HG03108 (cell line): ENCODE measurements around the gene GRIA1.

Experiments used
- ATAC-seq: cut with Tn5 transposase; IDR thresholded peaks from one replicate; pipeline ENCODE4 v1.9.1; 2021; ENCODE audit warnings: moderate library complexity; ENCODE audit not compliant: unreplicated experiment

GRIA1 gene

DNA sequence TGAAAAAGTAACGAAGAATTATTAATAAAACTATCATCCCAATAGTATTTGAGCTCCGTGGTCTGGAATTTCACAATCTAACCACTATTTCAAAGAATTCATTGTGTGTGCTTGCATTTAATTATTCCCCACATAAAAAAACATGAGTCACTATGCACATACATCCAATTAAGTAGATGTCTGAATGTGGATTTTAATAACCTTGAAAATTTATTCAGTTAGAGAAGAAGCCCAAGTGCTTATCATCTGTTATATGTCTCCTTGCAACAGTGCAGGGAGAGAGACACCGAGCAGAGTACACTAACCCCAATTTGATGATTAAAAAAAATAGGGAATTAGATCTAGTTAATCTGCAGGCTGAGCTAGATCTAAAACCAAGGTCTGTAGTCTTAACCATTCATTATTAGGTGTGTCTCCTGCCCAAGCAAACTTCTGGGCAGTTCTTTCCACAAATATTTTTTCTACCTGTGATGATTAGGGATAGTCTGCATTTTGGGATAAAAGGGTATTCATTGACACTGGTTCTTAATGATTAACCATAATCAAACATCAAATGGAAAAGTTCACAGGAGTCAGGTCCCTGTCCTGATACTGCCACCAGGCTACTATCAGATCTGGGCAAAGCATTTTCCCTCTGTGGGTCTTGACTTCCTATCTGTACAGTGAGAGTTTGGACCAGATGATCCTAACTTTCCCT lies 164.2 kb downstream of the GRIA1 start:
- no peak for ATAC-seq

DNA sequence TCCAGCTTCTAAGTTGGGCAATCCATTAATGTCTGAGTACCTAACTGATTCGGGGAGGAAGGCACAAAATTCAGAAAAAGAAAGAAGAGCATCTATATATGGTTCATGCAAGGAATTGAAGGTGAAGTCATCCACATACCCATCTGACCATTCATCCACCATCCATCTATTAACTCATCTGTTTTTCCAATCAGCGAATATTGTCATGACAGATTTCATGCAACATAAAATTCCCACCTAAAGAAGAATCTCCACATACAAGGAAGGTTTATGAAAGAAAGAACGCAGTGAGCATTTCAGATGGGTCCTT lies 164.7 kb downstream of the GRIA1 start:
- ATAC-seq: no peak

DNA sequence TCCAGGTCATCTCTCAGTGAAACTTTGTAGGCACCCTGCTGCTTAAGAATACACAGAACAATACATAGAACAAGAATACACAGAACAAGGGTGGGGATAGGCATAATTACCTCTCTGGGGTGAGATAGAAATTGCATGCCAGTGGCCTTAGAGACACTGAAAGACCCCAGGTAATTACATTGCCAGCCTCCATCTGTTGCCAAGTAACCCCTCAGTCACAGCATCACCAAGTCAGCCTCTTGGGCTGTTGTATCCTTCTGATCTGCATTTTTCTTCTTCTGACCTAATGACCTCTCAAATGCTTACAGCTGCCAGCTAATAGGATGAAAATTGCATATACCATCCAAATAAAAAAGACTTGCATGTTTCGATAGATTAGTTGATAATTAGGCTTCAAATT lies 167.7 kb downstream of the GRIA1 start:
- ATAC-seq: no peak

DNA sequence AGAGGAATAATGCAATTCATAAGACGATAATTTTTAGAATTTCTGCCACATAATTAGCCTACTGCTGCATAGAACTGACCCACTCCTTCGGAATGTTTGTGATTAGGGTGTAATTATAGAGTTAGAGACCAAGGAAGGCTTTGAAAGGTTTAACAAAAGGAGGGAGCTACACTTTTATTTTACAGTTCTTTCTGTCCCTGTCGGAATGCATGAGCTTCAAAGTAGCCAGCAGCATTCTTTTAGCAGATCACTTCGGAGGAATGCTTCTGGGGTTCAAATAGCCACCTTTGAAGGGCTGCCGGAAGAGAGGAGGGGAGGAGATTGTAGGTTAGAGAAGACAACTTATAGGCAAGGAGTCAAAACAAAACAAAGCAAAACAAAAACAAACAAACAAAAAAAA lies 168.1 kb downstream of the GRIA1 start:
- no peak for ATAC-seq

DNA sequence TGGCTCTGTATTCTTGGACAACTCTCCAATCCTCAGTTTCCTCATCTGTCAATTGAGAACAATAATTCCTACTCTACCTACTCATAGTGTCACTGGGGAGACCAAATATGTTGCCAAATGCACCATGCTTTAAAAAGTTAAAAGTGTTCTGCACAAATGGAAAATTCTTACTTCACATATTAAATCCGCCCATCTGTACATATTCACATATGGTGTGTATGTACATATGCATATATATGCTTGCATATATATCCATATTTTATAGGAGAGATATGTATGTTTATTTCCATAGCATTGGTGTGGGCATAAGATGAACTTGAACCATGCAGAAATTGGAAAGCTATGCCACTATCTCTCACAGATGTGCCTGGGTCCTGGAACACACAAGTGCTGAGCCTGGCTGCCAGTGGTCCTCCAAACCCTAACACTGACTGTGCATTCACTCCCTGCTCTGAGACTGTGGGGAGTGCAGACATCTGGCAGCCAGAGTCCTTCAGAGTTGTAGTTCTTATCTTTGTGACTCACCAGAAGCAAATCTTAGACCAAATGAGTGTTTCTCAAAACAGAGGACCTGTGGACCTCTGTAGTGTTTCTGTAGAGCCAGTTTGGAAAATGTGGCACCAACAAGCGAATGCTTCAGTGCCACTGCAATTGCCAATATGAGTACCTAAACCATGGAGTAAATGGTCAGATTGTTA lies 168.7 kb downstream of the GRIA1 start:
- no peak for ATAC-seq

DNA sequence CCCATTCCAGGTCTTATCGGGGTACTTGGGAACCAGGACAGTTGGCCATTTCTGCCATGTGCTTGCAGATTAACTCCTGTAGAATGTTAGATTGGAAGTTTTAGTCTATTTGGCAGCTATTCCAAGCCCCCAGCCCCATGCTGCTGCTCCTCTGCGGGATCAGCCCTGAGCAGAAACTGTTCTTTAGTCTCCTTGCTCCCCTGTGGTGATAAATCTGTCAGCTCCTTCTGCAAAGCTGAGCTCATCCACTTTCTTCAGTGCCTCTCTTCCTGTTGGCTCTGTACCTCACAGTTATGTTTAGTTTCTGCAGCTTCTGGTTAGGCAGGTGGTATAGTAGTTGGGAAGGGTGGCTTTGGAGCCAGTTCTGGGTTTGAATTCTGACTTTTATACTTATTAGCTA lies 170.4 kb downstream of the GRIA1 start:
- ATAC-seq: no peak

DNA sequence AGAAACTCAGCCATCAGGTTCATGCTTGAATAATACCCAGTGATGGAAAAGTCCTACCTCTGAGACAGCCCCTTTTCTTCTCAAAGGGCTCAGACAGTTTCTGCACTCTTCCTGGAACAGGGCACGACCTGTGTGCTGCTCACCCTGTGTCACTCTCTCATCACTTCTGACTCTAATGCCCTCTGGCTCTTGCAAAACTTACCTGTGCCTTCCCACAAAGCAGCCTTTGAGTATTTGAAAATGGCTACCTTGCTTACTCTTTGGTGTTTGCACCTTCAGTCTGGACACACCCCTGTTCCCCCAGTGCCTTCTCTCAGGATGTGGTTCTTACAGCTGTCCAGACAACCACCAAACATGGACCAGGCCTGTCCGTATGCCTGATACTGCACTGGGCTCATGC lies 171.4 kb downstream of the GRIA1 start:
- no peak for ATAC-seq

DNA sequence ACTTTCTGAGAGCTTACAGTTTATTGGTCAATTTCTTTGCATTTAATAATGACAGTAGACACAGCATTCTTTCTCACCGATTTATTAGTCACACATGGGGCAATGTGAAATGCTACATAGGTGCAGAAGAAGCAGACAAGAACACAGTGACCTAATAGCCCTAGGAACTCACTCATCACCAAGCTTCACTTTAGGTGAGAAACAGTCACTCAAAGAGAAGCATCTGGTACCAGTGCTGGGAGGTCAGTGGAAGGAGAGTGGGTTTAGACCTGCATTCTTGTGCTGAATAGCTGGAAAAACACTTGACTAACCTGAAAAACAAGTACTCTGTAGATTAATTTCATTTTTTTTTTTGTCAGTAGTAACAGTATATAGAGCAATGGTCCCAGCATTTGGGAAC lies 179.6 kb downstream of the GRIA1 start:
- no peak for ATAC-seq

DNA sequence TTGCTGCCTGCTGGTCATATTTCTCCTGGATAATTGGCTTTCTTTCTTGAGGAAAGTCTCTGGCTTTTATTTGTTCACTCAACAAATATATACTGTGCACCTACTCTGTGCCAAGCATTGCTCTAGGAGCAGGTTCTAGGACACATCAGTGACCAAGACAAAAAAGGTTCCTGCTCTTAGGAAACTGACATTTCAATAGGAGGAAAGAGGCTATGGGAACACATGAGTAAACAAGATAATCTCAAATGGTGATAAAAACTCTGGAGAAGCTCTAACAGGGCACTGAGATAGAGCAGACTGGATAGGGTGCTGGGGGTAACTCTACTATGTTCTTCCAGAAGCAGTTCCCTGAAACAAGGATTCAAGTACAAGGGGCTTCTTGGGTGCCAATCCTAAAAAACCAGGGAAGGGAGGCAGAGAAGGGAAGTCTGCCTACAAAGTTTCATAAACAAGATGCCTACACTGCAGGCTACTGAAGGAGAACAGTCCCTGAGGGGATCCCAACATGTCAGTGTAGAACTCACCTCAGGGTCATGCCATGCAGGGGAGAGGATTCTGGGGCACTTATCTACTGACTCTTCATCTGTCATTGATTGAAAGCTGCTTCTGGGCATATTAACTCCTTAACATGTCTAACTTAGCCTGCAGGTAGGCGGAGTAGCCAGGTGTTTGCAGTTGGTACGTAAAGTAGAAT lies 181.3 kb downstream of the GRIA1 start:
- no peak for ATAC-seq

DNA sequence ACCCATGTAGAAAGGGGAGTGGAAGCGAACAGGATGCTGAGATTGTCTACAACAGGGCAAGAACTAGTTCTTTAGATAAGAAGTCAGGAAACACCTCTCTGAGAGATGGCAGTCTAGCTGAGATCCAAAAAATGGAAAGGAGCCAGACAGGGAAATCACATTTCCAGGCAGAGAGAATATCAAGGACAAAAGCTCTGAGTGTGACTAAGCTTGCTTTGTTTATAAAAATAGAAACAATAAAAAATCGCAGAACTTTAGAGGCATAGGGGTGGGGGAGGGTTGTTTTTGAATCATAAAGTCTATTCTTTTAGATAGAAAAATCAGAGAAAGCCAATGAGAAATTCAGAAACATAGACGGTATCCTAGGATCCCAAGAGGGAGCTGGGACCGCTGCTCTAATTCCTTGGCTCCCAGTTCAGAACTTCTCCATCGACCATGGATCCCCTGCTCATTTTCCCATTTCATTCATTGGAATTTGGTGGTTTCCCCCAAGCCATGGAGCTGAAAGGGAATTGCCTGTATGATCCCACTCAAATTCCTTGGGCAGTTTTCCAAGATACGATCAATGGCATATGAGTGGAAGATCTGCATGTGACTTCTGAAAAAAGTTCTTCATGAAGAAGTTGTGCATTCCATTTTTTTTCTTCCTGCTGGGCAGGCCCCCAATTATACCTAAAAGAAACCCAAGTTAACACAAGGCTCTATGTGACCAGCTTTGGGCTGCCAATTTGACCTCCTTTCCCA lies 182.0 kb downstream of the GRIA1 start:
- no peak for ATAC-seq

DNA sequence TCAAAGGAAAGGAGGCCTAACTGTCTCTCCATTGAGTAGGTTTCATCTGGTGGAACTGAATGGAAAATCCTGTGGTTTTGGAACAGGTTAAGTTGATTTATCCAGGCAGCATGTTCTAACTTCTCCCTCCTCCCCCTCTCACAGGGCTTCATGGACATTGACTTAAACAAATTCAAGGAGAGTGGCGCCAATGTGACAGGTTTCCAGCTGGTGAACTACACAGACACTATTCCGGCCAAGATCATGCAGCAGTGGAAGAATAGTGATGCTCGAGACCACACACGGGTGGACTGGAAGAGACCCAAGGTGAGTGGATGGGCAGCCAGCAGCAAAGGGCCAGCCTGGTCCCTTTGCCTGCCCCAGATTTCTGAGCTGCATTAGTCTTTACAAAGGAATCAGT lies 183.9 kb downstream of the GRIA1 start:
- no peak for ATAC-seq

DNA sequence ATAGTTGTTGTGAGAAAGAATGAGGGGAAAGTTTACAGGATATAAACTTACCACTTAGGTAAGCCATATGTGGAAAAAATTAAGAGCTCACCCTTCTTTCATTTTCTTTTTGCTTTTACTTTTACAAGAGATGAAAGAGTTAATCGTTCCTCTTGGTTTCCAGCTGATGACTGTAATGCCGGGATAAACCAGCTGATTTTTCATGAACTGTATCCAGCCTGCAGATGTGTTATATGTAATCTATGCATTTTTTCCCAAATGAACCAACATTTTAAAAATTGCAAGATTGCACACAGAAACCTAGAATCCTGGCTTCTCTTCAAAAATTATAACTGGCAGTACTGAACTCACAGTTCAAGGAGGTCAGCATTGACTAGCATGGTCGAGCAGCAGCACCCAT lies 185.9 kb downstream of the GRIA1 start:
- ATAC-seq: no peak

DNA sequence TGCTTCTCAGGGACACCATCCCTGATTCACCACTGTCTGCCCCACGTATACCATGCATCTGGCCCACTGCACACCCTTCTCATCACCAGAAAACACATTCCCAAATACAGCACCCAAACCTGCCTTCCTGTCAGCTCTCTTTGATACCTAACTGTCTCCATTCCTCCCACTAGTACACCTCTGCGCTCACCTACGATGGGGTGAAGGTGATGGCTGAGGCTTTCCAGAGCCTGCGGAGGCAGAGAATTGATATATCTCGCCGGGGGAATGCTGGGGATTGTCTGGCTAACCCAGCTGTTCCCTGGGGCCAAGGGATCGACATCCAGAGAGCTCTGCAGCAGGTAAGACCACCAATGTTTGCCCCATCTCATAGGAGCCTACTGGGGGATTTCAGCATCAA lies 186.4 kb downstream of the GRIA1 start:
- ATAC-seq: no peak

DNA sequence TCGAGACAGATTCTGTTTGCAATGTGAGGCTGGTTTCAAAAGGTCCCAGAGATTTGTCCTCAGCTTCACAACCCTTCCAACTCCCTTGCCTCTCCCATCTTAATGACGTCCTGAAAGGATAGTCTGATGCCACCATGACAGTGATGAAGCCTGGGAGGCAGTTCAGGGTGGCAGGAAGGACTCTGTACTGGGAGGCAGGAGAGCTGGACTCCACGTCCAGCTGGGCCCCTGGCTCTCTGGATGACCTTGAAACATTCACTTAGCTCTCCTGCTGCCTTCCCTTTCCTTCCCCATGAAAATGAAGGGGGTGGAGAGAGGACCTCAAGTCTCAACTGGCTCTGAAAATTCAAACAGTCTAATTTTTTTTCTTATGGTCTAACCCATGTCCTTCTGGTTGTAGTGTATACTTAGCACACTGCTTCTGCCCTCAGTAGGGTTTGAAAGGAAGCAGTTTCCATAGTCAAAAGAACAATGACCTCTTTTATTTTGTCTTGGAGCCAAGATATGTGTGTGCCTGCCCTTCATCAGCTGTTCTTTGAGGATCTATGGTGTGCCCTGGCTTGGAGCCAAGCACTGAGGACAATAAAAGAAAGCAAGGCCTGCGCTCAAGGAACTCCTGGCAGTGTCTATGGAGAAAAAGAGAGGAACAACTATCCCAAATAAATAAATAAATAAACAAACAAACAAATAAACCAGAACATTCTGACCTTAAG lies 188.3 kb downstream of the GRIA1 start:
- no peak for ATAC-seq

DNA sequence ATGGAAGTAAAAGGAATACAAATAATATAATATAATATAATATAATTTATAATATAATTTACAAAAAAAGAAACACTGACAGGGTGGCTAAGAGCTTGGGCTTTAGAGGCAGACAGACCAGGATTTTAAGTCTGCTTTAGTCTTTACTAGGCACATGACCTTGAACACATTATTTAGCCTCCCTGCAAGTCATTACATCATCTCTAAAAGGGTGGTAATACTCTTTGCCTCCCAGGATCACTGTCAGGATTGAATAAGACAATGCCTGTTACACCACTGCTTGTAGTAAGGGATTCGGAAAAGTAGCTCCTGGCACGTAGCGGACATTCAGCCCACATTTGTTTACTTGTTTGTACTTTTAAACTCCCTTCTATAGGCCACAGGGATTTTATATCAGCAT lies 199.8 kb downstream of the GRIA1 start:
- no peak for ATAC-seq

DNA sequence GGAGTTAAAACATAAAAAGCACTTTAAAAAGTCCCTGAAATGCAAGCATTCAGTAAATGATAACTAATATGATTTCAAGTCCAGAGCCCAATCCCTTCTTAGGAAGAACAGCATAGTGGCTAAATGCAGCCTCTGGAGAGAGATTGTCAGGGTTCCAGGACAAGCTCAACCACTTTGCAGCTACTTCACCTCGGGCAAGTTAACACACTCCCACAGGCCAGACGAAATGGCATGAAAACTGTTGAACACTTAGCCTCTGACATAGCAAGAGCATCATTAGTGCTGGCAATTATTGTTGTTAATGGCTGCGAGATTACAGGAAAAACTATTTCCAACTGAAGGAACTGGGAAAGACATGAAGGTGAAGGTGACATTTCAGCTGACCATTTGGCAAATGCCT lies 205.8 kb downstream of the GRIA1 start:
- no peak for ATAC-seq

DNA sequence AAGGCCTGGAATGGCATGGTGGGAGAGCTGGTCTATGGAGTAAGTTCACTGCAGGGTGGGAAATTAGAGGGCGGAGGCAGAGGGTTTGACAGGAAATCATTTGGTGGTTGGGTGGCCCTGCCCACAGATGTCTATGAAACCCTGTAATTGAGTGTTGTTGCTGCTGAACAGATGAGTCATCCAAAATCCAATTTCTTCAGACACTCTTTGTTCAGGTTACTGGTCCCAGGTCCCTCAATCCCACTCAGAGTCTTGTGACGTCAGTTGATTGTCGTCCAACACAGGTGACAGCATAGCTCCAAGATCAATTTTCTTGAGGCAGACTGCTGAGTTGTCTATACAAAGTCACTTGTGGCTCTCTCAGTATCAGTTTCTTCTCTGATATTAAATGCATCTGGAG lies 208.6 kb downstream of the GRIA1 start:
- no peak for ATAC-seq

DNA sequence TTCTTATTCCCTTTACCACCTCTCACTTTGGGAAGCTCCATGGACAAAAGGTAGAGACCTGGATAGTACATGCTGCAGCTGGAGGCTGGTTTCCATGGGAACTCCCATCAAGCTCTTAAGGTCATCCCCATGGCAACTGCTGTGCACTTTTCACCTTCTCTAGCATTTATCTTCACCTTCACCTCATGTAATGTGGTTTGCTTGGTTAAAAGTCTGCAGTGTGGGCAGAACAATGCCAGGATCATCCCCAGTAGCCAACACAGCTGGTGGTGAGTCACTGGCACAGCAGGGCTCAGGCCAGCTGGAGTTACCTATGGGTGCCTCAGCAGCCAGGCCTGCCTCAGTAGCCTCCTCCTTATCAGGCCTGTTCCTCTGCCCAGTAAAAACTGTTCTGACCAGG lies 210.5 kb downstream of the GRIA1 start:
- ATAC-seq: no peak

DNA sequence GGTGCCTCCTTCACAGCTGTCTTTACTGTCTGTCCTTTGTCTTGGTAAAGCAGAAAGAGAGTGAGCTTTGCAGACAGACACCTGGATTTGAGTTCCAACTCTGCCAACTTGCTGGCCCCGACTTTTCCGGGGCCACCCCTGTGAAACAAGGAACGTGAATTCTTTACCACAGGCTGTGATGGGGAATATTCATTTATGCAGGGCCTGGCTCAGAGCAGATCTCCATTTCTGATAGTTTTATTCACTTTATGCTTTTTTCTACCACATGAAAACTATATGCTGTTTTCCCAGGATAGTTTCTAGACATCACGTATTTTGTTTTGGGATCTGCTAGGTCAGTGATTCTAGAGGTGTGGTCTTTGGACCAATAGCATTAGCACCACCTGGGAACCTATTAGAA lies 211.8 kb downstream of the GRIA1 start:
- ATAC-seq: no peak

DNA sequence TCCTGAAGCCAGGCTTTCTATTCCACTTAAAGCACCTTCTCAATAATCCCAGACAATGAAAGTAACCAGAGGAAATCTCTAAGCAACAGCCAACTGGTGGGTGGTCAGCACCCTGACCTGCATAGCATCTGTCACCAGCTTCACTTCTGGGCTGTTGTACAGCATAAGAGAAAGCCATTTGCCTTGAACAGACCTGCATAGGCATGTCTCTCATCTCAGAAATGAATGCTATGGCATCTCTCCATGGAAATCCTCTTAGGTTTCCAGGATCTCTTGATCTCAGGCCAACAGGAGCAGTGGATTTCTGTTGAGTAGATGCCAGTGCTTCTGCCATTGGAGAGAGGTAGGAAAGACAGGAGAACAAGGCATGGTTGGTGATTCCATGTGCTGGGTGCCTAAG lies 213.6 kb downstream of the GRIA1 start:
- no peak for ATAC-seq

DNA sequence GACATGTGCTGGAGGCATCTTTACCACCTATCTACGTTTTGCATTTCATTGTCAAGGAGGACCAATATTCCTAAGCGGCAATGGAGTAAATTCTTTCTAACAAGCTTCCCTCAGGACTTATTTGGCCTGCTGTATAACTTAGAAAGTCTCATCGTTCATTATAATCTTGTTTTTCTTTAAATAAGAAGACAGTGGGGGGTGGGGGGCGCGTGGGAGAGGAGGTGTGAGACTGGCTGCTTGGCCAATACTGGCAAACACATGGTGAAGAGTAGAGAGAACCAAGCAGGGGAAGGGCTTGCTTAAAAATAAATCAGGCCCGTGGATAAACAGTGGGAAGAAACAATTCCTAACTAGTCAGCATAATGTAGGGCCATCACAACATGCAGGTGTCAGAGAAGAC lies 217.2 kb downstream of the GRIA1 start:
- no peak for ATAC-seq
